Embryonic facial prominence (tissue), 1 donor: Measurements from ENCODE around the gene TACC2.

Source experiments
- DNase-seq: peaks from one replicate; pipeline ENCODE4 v3.0.0-alpha.2; 2016; ENCODE audit errors: extremely low spot score

TACC2 gene

DNA sequence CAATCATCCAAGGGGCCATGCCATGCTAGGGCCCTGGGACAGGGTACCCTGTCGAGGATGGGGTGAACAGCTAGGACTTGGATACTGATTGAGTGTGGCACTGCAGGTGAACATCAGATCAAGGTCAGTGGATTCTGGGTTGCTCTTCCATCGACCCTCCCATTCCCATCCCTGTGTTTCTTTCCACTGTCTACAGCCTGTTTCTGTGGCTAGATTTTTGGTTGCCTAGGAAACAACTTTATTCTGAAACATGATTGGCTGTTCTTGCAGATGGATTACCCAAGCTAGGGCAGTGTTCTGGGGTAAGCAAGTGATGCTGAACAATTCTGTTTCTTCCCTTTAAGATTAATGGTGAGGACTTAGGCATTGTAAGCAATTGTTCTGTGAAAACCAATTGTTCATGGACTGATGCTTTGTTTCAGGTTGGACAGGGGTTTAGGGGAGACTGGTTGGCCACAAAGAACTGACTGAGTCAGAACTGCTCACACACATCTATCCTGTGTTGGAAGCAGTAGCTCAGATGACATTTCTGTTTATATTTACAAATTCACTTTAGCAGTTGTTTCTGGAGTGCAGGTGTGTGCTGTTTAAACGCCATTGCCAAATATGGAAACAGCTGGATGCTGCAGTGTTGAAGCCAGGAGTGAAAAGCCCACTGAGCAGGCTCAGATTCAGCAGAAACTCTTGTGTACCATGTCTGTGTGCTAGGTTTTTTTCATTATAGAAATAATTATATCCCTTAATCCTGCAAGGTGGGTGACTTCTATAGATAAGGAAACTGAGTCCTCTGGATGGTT is 179.8 kb downstream of the TACC2 start:
- no peak for DNase-seq

- DNase-seq: no peak
Observed at GRCh38 chr10:122170802-122171201, 181.8 kb downstream of the TACC2 start.

GRCh38 chr10:122171302-122172075 is 182.5 kb downstream of the TACC2 start:
- no peak for DNase-seq

- DNase-seq: peak; percentile 66
Observed at GRCh38 chr10:122172361-122173008, 183.5 kb downstream of the TACC2 start.

DNA sequence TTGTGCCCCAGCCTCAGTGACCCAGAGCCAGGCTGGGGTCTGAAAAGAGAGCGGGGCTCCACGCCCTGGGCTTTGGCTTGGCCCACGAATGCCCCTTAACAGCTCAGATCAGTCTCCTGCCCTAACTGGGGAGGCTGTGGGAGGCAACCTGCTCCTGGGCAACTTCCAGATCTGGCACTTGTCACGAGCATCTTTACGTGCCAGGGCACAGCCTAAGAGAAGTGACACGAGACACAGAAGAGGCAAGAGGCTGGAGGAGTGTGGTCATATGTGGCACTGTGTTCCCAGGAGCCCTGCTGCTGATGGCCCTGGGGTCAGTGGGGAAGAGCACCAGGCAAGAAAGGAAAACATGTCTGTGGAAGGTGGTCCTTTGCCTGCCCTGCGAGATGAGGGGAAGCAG is 184.4 kb downstream of the TACC2 start:
- no peak for DNase-seq

GRCh38 chr10:122173766-122174435 is 184.9 kb downstream of the TACC2 start:
- DNase-seq: no peak

GRCh38 chr10:122176232-122177213 is 187.6 kb downstream of the TACC2 start:
- DNase-seq: no peak

DNA sequence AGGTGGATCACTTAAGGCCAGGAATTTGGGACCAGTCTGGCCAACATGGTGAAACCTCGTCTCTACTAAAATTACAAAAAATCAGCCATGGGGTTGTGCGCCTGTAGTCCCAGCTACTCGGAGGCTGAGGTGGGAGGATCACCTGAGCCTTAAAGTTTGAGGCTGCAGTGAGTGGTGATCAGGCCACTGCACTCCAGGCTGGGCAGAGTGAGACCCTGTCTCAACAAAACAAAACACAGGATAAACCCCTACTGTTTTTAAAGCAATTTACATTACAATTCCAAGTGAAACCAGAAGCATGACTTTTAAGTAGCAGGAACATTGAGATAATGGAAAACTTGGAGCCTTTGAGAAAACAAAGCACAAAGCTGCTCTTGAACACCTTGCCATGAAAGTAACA is 189.7 kb downstream of the TACC2 start:
- no peak for DNase-seq

GRCh38 chr10:122181041-122181732 is 192.2 kb downstream of the TACC2 start:
- DNase-seq: no peak

DNA sequence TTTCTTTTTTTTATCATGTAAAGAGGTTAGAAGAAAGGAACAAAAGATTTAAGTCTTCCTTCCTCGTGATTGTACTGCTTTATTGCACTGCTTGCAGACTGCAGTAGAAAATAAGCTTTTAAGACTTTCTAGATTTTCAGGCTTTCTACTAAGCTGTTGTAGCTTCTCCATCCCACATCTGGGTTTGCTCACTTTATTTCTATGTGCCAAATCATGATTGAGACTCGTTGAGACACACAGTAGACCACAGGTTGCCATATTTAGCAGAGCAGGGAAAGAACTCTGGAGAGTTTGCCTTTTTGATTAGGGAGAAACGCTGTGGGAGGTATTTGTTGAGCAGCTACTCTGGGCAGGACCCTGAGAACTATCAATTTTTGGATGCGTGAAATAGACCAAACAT is 192.9 kb downstream of the TACC2 start:
- DNase-seq: peak; percentile 30

DNA sequence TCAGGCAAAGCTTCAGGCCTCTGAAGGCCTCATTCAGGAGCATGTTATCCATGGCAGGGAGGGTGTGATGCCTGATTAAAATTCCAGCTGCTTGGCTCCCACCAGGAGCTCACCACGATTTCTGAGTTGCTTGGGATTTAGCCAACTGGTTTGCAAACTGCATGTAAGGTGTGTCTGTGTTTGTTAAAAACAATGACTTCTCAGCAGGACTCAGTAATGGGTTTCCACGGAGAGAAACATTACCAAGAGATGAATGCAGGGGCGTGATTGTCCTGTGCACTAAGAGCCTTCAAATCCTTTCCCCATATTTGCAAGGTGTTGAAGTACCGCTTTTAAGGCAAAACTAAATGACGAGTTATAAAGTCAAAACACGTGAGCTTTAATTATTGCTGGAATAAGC is 193.3 kb downstream of the TACC2 start:
- no peak for DNase-seq

DNA sequence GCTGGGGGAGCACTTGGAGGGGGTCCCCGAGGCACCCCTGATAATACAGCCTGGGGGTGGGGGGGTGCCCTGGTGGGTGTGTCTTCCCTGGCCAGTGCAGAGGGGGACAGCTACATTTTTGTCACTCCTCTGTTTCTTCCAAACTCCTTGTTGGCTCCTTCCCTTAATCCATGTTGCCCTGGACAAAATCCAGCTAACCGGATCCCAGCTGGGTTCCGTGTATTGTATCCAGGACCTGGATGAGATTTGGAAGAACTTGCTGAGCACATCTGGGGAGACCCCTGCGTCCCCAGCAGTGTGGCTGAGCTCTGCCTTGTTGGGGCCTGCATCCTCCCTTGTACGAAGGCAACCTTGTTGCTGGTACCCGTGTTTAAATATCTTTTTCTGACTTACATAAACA is 195.3 kb downstream of the TACC2 start:
- DNase-seq: no peak

DNA sequence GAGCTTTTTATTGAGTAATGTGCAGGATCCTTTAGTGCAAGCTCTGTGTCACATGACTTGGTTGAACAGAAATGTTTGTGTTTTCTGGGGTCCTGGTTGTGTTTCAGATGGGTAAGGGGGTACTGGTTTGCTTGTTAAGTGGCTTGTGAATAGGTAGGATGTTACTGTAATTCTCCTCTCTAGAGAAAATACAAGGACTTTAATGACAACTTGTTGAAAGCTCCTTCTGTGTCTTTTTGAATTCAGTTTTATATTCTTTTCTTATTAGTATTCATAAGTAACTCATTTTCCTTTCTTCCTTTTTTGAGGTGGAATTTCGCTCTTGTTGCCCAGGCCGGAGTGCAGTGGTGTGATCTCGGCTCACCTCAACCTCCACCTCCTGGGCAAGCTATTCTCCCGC is 196.7 kb downstream of the TACC2 start:
- DNase-seq: no peak

- no peak for DNase-seq
Observed at GRCh38 chr10:122186816-122187810, 198.2 kb downstream of the TACC2 start.

DNA sequence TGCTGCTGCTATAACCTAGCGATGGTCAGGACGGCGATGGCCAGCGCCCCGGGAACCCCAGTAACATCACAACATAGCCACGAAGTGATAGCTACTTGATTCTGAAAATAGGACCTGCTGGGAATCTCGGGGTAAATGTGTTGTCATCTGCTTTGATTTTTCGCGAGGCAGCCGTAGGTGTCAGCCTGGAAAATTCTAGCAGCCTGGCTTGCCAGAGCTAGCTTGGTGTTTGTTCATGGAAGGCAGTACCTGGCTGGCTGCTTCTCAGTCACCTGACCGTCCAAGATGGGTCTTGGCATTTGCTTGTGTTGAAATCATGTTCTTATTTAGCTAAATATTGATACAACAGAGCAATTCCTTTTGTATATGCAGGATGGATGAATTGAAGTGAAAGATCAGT is 199.7 kb downstream of the TACC2 start:
- DNase-seq: no peak

GRCh38 chr10:122189185-122189584 is 200.2 kb downstream of the TACC2 start:
- DNase-seq: no peak

GRCh38 chr10:122190176-122190943 is 201.4 kb downstream of the TACC2 start:
- DNase-seq: no peak

- DNase-seq: no peak
Observed at GRCh38 chr10:122191936-122192541, 203.1 kb downstream of the TACC2 start.
